ENCODE results near the gene OSTF1. TPM values are rescaled to one million over a fixed set of nuclear protein-coding genes. Genes with fewer than 3 reads are reported as not detected.
A peak's percentile ranks its signal among the peaks of the same experiment; 100 is the strongest.

Gene OSTF1
- total RNA-seq, 1 donor from 2014 or later = 20.6 TPM

DNA sequence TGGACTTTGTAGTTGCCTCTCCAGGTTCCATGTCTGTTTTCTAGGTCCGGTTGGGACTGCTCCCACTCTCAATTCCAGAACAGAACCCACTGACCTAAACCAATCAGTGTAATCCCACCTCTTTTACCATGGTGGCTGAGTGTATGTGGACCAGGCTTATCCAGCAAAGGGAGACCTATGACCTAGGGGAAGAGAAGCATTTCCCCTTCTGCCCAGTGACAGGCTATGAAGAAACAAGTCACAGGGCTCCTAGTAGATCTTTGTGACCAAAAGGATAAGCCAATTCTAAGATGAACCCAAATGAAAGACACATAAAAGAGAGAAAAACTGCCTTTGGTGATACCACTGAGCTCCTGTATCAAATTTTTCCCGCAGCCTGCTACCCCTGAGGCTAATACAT, 6.7 kb upstream of the OSTF1 start:
- intact Hi-C loops (cut with DNase I) = no loop called here
- no peak for DNase-seq
- no peak for ATAC-seq (ENCODE audit: poor library complexity)

DNA sequence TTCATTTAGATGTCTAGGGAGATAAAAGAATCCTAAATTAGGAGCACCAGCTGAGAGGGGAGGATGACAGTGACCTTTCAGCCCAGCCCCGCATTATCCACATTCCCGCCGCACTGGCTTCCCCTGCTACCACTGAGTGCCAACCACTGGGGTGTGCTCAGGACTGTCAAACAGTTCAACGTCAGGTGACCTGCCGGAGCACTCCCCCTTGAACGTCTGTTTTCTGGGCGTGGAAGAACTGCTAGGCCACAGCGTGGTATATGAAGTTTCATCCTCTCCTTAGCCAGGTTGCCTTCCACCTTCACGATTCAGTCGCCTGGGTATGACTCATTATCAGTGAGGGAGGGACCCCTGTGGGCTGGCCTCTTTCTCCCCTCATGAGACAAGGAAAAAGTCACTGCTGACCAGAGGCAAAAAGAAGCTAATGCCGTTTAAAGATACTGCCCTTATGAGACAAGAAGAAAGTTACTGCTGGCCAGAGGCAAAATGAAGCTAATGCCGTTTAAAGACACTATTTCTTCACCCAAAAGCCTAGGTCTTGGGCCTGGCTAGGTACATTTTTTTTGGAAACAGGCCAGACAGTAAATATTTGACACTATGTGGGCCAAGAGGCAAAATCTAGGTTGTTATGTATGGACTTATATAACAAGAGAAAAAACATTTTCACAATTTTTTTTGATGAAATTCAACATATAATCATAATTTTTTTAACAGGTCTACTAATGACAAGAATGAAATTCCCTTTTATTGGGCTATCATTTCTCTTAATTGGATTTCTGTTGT, 4.9 kb upstream of the OSTF1 start:
- intact Hi-C loops (cut with DNase I) = no loop called here
- peak; percentile 31 for ATAC-seq (ENCODE audit: poor library complexity)
- peak; percentile 55 for DNase-seq

DNA sequence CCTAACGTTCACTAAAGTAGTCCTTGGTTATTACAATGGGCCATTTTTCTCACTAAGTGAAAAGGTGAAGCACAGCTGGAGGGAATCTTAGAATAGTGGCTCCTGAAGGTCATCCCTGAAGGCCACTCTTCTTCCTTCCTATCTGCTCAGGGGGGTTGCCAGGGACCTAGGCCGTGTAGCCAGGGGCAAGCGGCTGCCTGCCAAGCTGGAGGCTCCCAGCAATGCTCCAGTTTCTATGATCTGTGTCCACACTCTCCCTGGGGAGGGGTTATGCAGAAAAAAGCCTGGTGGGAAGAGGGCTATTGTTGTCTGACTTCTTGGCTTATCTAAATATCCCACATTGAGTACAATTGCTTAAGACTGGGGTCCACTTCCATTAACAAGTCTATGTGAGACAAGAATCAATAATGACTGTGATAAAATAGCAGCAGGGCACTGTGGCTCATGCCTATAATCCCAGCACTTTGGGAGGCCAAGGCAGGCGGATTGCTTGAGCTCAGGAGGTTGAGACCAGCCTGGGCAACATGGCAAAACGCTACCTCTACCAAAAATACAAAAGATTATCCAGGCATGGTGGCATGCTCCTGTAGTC, 4.1 kb upstream of the OSTF1 start:
- ATAC-seq (ENCODE audit: poor library complexity) (no peak), DNase-seq (no peak)
- intact Hi-C loops (cut with DNase I) = no loop called here

DNA sequence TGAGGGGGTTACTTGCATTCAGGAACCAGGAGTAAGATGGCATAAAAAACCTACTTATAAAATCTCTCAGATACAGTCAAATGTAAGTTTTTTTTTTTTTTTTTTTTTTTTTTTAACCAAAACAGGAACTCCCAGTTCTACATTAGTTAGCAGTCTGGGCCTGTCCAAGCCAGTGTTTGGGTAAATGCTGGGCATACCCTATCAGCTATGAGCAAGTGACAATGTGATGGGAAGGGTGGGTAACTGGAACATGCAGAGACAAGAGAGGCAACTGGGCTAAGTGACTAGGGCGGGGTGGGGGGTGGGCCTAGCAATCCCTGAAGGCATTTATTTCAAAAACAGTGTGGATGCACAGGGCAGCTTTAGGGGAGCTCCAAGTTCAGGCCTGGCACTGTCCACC, 2.7 kb upstream of the OSTF1 start:
- ATAC-seq (ENCODE audit: poor library complexity) = no peak
- intact Hi-C loops (cut with DNase I) = no loop called here
- no peak for DNase-seq

DNA sequence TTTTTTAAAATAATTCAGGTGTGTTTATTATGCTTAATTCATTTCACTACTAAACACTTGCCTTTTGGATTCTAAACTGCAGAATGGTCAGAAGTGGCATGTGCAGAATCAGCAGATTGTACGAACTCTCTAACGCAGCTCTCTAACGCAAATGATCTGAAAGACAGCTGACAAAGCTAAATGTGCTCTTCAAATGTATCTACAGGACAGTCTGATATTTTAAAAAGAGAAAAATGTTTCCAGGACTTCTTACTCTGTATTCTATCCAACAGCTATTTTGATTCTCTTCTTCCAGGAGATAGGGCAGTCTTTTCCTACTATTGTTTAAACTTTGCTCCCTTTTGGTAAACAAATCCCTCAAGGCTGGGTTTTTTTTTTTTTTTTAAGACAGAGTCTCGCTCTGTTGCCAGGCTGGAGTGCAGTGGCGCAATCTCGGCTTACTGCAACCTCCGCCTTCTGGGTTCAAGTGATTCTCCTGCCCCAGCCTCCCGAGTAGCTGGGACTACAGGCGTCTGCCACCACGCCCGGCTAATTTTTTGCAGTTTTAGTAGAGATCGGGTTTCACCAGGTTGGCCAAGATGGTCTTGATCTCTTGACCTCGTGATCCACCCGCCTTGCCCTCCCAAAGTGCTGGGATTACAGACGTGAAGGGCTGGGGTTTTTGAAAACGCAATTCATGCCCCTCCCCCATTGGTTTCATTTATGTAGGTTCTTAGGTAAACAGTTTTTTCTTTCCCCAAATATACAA, 1.6 kb upstream of the OSTF1 start:
- intact Hi-C loops (cut with DNase I) = no loop called here
- ATAC-seq (ENCODE audit: poor library complexity) (no peak), DNase-seq (peak; percentile 55)

DNA sequence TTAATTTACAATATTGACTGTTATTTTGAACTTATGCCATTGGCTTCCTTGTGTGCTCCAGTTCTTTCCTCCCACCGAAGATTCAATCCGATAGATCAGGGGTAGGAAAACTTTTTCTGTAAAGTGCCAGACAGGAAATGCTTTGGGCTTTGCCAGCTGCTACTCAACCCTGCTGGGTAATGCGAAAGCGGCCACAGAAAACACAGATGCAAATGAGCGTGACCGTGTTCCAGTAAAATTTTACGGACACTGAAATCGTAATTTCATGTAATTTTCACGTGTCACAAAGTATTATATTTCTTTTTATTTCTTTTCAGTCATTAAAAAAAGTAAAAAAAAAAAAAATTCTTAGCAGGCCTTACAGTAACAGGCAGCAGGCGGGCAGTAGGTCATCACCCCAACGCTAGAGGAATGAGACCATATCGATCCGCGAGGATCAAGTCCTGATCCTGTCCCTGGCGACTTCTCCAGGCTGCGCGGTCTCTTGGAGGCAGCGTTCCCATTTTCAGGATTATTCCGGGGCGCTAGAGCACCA, 958 bp upstream of the OSTF1 start:
- intact Hi-C loops (cut with DNase I) = no loop called here
- DNase-seq = no peak
- peak; percentile 25 for ATAC-seq (ENCODE audit: poor library complexity)

DNA sequence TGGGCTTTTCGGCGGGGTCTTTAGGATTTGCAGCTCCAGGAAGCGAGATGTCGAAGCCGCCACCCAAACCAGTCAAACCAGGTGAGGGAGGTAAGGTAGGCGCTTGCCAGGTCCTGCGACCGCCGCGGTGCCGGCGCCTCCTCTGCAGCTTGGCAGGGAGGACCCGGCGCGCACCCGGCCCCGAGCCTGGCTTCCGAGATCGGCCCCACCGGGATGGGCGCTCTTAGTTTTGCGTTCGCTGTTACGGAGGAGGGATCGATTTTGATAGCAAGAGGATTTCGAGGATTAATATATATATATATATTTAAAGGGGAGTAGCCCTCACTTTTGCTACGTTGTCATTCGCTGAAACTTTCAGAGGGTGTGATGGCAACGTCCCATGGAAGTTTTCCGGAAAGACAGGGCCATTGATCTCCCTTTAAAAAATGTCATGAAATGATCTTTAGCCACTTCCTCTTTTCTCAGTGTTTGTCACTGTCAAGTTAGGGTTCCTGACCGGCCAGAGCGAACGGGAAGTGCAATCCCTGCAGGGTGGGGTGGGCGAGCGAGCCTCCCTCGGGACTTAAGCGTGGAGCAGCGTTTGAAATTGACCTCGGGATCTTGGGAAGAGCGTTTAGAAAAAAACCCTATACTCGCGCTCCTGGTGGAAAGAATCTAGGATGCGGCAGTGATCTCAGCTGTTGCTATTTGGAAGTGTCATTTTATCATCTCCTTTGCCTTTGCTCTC, 495 bp downstream of the OSTF1 start:
- ATAC-seq (ENCODE audit: poor library complexity) (peak; percentile 36), DNase-seq (peak; percentile 84)
- intact Hi-C loops (cut with DNase I) = no loop called here

DNA sequence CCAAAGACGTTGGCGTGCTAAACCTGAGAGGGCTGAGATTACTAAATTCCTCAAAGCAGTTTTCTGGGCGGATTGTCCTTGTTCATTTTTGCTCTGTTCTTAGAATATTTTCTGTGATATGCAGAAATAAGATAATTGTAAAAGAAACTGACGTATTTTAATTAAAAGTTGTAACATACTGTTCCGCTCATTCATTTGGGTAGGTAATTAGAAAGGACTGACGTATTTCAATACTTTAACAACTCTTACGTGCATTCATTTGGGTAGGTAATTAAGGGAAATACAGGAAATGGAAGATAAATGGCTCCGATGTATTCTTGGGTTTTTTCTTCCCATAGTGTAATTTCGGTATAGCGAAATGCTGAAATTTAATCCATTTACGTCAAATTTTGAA, 1.1 kb downstream of the OSTF1 start:
- ATAC-seq (ENCODE audit: poor library complexity) = no peak
- no peak for DNase-seq
- intact Hi-C loops (cut with DNase I) = no loop called here

DNA sequence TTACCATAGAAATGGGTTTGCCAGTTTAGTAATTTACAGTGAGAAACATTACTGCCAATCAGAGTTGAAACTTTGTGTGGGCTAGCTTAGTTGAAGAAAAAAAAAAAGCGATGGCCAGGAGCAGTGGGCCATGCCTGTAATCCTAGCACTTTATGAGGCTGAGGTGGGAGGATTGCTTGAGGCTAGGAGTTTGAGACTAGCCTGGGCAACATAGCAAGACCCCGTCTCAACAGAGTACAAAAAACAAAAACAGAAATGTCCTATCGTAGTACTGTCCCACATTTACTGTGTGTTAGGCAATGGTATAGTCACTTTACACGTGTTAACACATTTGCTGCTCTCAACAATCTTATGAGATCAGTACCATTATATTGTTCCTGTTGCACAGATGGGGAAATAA, 2.3 kb downstream of the OSTF1 start:
- intact Hi-C loops (cut with DNase I) = no loop called here
- no peak for ATAC-seq (ENCODE audit: poor library complexity)
- DNase-seq = no peak

DNA sequence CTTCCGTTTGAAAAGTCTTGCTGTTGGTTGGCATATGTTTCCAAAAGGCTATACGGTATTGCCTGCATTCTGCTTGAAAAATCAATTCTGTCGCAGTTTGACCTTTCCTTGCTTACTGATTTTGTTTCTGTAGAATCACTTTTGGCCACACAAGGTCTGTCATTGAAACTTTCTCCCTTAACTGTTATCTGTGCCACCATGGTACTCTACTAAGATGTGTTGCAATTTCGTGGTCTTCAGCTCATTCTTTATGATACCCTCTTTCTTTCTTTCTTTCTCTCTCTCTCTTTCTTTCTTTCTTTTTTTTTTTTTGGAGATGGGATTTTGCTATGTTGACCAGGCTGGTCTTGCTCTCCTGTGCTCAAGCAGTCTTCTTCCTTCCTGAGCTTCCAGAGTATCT, 4.5 kb downstream of the OSTF1 start:
- DNase-seq = no peak
- ATAC-seq (ENCODE audit: poor library complexity) = no peak
- intact Hi-C loops (cut with DNase I) = no loop called here

DNA sequence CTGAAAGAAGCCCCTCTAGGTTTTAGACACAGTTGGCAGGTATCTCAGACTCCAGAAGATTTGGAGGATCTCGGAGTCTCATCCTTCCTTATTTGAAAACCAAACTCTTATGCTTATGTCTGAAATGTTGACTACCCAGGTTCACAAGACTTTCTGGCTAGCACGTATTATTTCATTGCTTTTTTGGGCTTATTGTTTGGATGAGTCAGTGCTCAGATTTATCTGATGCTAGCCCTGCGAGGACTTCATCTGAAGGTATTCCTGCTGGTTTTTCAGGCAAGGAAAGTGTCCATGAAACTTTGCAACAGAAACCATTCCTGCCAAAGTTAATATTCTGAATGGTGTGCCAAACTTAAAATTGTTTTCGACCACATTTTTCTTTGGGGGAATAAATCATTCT, 8.5 kb downstream of the OSTF1 start:
- intact Hi-C loops (cut with DNase I) = no loop called here
- no peak for DNase-seq
- ATAC-seq (ENCODE audit: poor library complexity) = no peak

DNA sequence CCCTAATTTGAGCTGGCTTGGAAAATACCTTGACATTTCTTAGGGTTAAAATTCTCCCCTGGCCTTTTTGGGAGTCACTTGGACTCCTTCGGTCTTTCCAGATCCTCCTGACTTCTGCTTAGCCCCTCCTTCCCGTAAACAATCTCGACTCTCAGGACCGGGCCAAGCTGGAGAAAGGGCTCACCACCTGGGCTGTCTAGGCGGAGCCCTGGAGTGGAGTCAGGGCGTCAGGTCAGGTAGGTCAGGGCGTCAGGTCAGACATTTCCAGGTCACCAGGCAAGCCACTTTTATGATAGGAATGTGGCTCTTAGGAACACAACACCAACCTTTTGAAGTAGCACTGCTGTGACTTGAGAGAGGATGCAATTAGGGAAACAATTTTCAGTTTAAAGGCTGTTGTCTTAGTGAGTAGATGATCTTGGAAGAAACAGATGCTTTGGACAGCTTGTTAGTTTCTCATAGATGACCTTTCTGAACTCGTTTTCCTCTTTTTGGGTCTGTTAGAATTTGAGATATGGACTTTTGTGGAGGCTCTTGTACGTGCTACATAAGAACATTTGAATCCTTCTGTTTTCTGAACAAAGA, 12.8 kb downstream of the OSTF1 start:
- ATAC-seq (ENCODE audit: poor library complexity) (no peak), DNase-seq (no peak)
- intact Hi-C loops (cut with DNase I) = no loop called here

DNA sequence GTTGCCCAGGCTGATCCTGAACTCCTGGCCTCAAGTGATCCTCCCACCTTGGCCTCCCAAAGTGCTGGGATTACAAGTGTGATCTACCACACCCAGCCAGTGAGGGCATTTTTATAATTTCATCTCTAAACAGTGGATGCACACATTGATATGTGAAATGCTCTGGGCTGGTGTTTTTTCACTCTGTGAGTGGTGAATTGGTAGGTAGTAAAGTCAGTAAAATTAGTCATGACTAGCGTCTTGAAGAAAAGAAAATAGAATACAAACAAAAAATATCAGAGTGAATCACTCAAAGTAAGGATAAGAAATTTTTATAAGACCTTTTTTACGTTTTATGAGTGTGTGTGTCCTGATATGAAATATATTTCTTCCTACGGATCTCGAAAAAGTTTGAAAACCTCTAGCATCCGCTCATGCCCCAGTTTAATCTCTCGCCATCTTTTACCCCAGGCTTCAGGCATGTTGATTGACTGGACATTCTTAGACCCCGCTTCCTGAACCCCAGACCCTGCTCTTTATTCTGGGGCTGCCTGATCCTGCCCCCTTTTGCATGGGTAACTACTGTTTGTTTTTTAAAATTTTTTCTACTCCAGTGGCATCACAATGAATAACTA, 14.0 kb downstream of the OSTF1 start:
- intact Hi-C loops (cut with DNase I) = no loop called here
- DNase-seq (no peak), ATAC-seq (ENCODE audit: poor library complexity) (no peak)

DNA sequence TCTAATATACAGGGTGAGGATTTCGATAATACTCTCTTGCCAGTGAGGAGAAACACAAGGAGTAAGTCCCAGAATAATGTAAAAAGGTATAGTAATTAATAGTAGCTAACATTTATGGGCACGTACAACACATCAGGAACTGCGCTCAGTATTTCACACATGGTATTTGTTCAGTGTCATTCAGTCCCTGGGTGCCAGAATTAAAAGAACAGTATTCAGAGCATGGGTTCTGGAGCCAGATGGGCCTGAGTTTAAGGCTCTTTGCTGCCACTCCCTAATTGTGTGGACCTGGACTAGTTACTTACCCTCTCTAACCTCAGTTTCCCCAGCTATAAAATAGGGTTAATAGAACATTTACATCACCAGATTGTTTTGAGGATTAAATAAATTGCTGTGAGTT, 16.3 kb downstream of the OSTF1 start:
- DNase-seq (no peak), ATAC-seq (ENCODE audit: poor library complexity) (no peak)
- intact Hi-C loops (cut with DNase I) = no loop called here

DNA sequence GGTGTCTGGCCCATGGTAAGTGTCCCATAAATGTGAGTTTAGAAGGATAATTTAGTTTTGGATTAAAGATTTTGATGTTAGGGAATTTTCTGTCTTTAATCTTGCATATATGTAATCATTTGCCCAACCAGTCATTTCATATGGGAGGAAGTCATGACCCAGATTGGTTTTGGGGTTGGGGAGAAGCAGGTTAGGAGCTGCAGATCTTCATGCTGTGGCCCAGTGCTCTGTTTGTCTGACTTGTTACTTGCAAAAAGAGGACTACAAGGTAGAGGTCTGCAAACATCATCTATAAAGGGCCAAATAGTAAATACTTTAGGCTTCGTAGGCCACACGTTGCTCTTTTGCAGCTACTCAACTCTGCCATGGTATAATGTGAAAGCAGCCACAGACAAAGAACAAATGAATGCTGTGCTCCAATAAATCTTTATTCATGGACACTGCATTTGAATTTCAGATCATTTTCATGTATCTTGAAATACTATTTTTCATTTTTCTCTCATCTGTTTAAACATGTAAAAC, 16.8 kb downstream of the OSTF1 start:
- DNase-seq (no peak), ATAC-seq (ENCODE audit: poor library complexity) (no peak)
- intact Hi-C loops (cut with DNase I) = no loop called here

DNA sequence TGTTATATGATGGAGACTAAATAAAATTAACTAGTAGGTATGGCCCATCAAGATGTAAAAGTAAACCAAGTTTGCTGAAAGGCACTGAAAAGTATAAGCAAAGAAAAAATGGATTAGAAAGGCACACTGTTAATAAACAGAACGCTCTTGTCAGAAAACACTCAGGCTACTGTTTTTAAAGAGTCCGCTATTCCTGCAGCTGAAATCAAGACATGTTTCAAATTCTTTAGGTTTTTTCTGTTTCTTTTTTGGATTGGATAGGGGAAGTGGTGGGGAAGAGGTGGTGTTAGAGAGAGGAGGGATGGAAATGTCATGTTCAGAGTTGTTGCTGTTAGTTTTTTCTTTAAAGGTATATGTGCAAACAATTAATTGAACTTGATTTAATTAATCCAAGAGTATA, 17.5 kb downstream of the OSTF1 start:
- DNase-seq (no peak), ATAC-seq (ENCODE audit: poor library complexity) (no peak)
- intact Hi-C loops (cut with DNase I) = no loop called here

DNA sequence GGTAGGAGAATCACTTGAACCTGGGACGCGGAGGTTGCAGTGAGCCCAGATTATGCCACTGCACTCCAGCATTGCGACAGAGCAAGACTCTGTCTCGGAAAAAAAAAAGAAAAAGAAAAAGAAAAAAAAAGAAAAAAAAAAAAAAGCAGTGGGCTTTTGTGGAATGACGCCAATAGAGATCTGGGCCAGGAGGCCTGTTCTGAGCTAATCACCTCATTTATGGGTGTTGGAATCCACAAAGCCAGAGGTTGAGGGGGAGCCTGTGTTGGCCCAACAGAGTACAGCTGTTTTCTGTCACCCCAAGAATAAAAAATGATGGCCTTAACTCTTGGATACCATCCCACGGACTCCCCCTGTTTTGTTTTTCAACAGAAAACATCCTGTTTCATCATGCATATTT, 18.5 kb downstream of the OSTF1 start:
- DNase-seq (no peak), ATAC-seq (ENCODE audit: poor library complexity) (peak; percentile 49)
- intact Hi-C loops (cut with DNase I) = no loop called here

DNA sequence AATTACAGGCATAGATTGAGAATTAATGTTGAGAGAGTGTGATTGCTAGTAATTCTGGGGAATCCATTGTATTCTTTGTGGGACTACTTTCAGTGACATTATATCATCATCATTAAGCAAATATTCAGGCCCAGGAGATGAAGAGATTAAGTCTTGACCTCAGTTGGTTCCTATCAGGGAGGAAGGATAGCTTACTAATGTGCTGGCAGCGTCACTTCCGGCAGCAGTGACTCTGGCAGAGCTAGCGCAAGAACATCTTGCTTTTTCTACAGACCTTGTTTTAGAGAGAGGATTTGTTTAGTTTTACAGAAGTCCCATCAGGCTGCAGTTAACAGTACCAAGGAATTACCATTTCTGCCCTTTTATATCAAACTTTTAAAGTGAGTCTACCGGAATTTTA, 20.3 kb downstream of the OSTF1 start:
- intact Hi-C loops (cut with DNase I) = no loop called here
- ATAC-seq (ENCODE audit: poor library complexity) (peak; percentile 71), DNase-seq (peak; percentile 72)

Data from Right ventricle myocardium superior (tissue), 1 donor.